Cardiac fibroblast (primary cell): Measurements from ENCODE around the gene TTL.
"Not testable (repeated sequence)": the region's sequence is repeated elsewhere in the genome, so short reads cannot be mapped to it uniquely, and the experiment has no call there.

Source experiments
- DNase-seq, 2 donors: peaks; one replicate each; pipeline versions ENCODE4 v3.0.0 to v3.0.0-alpha.2; 2010; ENCODE audit warnings: low read depth in 2 of 2
- H3K4me3 ChIP-seq, 2 donors: replicated peaks in 1 of 2; 1 replicate in 1 of 2; 2 replicates in 1 of 2; pipeline ENCODE4 v1.5.1; 2011; ENCODE audit warnings: low read depth in 2 of 2, low read length in 2 of 2, mild to moderate bottlenecking in 2 of 2, moderate library complexity in 1 of 2
- TF ChIP-seq, protein P1 (sequence below): IDR thresholded peaks from one replicate; pipeline ENCODE4 v1.5.1; 2011; ENCODE audit warnings: low read depth, mild to moderate bottlenecking, low read length, inconsistent platforms

TTL gene

DNA sequence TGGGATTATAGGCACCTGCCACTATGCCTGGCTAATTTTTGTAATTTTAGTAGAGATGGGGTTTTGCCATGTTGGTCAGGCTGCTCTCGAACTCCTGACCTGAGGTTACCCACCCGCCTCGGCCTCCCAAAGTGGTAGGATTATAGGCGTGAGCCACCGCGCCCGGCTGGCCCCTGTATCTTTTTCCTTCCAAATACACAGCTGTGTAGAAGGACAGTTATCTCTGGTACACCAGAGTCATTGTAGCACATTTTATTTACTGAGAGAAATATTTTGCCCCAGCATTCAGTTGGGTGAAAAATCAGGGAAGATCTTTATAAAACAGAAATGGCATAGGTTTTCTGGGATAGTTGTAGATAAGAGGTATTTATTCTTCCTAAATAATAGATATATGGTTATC lies 36.9 kb downstream of the TTL start:
- TF ChIP-seq, protein P1, sequence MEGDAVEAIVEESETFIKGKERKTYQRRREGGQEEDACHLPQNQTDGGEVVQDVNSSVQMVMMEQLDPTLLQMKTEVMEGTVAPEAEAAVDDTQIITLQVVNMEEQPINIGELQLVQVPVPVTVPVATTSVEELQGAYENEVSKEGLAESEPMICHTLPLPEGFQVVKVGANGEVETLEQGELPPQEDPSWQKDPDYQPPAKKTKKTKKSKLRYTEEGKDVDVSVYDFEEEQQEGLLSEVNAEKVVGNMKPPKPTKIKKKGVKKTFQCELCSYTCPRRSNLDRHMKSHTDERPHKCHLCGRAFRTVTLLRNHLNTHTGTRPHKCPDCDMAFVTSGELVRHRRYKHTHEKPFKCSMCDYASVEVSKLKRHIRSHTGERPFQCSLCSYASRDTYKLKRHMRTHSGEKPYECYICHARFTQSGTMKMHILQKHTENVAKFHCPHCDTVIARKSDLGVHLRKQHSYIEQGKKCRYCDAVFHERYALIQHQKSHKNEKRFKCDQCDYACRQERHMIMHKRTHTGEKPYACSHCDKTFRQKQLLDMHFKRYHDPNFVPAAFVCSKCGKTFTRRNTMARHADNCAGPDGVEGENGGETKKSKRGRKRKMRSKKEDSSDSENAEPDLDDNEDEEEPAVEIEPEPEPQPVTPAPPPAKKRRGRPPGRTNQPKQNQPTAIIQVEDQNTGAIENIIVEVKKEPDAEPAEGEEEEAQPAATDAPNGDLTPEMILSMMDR, result no peak
- no peak for DNase-seq
- H3K4me3 ChIP-seq, result no peak overlapping the region

DNA sequence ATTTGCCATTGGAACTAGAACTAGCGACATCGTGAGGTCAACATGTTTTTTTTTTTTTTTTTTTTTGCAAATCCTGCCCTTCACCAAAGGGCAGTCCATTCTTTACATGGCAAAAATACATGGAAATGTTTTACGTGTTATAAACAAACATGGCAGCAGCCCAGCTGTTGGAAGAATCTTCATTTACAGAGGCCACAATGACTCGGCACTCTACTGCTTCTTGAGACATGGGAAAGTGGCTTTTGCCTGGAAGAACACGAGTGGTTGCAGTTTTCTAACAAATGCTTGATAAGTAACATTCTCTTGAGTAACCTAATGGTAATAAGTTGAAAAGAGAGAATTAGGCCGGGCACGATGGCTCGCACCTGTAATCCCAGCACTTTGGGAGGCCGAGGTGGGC lies 37.5 kb downstream of the TTL start:
- no peak overlapping the region for H3K4me3 ChIP-seq
- TF ChIP-seq, protein P1, result no peak
- DNase-seq, result no peak

DNA sequence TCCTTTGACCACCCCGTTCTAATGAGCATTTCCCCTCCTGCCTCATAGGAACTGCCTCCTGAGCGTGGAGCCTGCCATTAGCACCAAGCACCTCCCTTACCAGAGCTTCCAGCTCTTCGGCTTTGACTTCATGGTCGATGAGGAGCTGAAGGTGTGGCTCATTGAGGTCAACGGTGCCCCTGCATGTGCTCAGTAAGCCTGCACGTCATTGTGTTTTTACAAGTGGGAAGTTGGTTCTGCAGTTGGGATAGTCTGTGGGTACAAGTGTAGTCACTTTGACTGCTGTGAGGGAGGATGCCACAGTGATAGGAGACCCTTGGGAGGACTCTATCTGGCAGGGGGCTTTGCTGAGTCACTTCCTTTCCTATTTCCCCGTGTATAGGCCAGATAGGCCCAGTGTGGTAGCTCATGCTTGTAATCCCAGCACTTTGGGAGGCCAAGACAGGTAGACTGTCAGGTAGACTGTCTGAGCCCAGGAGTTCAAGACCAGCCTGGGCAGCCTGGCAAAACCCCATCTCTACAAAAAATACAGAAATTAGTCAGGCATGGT lies 38.4 kb downstream of the TTL start:
- H3K4me3 ChIP-seq, result no peak overlapping the region
- TF ChIP-seq, protein P1, result no peak
- DNase-seq, result no peak

DNA sequence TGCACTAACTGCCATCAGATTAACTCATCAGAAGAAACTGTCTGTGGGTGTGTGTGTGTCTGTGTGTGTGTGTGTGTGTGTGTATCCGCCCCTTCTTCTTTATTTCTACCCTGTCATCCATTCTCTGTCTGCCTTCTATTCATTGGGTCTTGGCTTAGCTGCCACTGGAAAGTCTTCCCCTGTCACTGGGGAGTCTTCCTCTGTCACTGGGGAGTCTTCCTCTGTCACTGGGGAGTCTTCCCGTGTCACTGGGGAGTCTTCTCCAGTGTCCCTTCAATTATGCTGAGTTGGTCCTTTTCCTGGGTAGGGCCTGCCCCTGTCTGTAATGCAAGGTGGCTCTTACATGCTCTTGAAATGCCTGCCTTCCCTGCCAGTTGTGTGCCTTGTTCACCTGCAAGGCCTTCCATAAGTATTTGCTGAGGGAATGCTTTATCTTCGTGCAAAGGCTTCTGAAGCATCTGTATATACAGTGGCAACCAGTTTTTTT lies 41.4 kb downstream of the TTL start:
- TF ChIP-seq, protein P1, result no peak
- no peak overlapping the region for H3K4me3 ChIP-seq
- no peak for DNase-seq

DNA sequence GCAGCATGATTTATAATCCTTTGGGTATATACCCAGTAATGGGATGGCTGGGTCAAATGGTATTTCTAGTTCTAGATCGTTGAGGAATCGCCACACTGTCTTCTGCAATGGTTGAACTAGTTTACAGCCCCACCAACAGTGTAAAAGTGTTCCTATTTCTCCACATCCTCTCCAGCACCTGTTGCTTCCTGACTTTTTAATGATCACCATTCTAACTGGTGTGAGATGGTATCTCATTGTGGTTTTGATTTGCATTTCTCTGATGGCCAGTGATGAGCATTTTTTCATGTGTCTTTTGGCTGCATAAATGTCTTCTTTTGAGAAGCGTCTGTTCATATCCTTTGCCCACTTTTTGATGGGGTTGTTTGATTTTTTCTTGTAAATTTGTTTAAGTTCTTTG lies 42.3 kb downstream of the TTL start:
- H3K4me3 ChIP-seq, DNase-seq: not testable (repeated sequence)

DNA sequence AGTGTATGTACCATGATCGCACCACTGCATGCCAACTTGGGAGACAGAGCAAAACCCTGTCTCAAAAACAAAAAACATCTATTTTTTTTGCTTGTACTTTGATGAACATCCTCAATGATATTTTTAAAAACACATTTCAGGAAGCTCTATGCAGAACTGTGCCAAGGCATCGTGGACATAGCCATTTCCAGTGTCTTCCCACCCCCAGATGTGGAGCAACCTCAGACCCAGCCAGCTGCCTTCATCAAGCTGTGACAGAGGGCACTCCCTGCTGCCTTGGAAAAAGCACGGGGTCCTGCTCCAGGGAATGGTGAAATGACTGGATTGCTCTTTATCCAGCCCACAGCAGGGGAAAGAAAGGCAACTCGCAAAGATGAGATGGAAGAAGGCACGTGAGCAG lies 46.6 kb downstream of the TTL start:
- H3K4me3 ChIP-seq, result no peak overlapping the region
- TF ChIP-seq, protein P1, result no peak
- DNase-seq, result no peak

DNA sequence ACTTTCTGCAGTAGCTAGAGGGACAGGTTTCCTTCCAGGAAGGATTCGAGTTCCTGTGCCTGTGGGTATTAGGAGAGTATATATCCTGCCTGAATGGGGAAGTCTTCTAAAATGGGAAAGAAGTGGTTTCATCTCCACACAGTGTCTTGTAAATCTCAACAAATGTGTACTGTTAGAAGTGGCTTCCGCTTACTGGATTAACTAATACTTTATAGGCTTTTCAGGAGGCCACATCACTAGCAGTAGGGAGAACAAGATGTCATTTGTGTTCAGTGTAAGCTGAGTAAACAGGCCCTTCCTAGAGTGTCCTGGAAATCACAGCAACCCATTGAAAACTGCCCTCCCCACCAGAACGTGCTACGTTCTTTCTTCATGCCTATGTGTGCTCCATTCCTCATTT lies 47.8 kb downstream of the TTL start:
- no peak for DNase-seq
- TF ChIP-seq, protein P1, result no peak

More for the DNA sequence above, 47.8 kb downstream of the TTL start:
- no peak overlapping the region for H3K4me3 ChIP-seq
